Vein endothelial cell (primary cell): ENCODE measurements around the gene TNFAIP3. TPM values are rescaled to one million over a fixed set of nuclear protein-coding genes. Genes with fewer than 3 reads are reported as not detected.

Experiments used
- total RNA-seq: library from RNA; depleted of rRNA; stranded (reverse); fragments of >200 nt; gene quantifications from 2 replicates; pipeline ENCODE4 v1.2.3, GENCODE V29; 2012

Gene TNFAIP3
- 4.1 and 6.5 TPM in 2 replicates for total RNA-seq

GRCh38 chr6:137866914-137867684, at the start of gene TNFAIP3:
Gene TNFAIP3 (plus strand): TSS chr6:137867259. CDS start chr6:137871228, 3,969 bp downstream.

Other genes starting within 250 kb of the TNFAIP3 start
- gene PERP, start 240.2 kb downstream of the TNFAIP3 start, total RNA-seq, result 31.6 and 34.9 TPM in 2 replicates